Activated naive CD4-positive, alpha-beta T cell treated with anti-CD3 and anti-CD28 coated beads, Interleukin-2, amount 50 U/mL, for 16 hours (primary cell): ENCODE measurements around the gene ROR1.
A peak's percentile ranks its signal among the peaks of the same experiment; 100 is the strongest.
"Not testable (repeated sequence)": the region's sequence is repeated elsewhere in the genome, so short reads cannot be mapped to it uniquely, and the experiment has no call there.

Experiments used
- DNase-seq: peaks from one replicate; pipeline ENCODE4 v3.0.0-alpha.2; 2020

The ROR1 gene

GRCh38 chr1:63770381-63770780 lies 3.4 kb upstream of the ROR1 start:
- no peak for DNase-seq

GRCh38 chr1:63772201-63772600 lies 1.6 kb upstream of the ROR1 start:
- DNase-seq = no peak

- DNase-seq = no peak
Observed at GRCh38 chr1:63772876-63773275, 941 bp upstream of the ROR1 start.

GRCh38 chr1:63773496-63773814 lies 362 bp upstream of the ROR1 start:
- no peak for DNase-seq

- peak; percentile 14 for DNase-seq
Observed at GRCh38 chr1:63774617-63775417, 1.0 kb downstream of the ROR1 start.

GRCh38 chr1:63775418-63776127 lies 1.8 kb downstream of the ROR1 start:
- DNase-seq = no peak

GRCh38 chr1:63777286-63777685 lies 3.5 kb downstream of the ROR1 start:
- DNase-seq = no peak

- DNase-seq = no peak
Observed at GRCh38 chr1:63777965-63778880, 4.4 kb downstream of the ROR1 start.

GRCh38 chr1:63779338-63780211 lies 5.8 kb downstream of the ROR1 start:
- DNase-seq = no peak

GRCh38 chr1:63780565-63780964 lies 6.7 kb downstream of the ROR1 start:
- DNase-seq = no peak

- no peak for DNase-seq
Observed at GRCh38 chr1:63782982-63783381, 9.2 kb downstream of the ROR1 start.

- DNase-seq = no peak
Observed at GRCh38 chr1:63784083-63784482, 10.3 kb downstream of the ROR1 start.

- DNase-seq = no peak
Observed at GRCh38 chr1:63784489-63785390, 10.9 kb downstream of the ROR1 start.

GRCh38 chr1:63787270-63787669 lies 13.5 kb downstream of the ROR1 start:
- not testable (repeated sequence) for DNase-seq

GRCh38 chr1:63787875-63788274 lies 14.1 kb downstream of the ROR1 start:
- DNase-seq = no peak

- DNase-seq = no peak
Observed at GRCh38 chr1:63789856-63790605, 16.2 kb downstream of the ROR1 start.

GRCh38 chr1:63790989-63791388 lies 17.2 kb downstream of the ROR1 start:
- DNase-seq = no peak

- no peak for DNase-seq
Observed at GRCh38 chr1:63792152-63792551, 18.3 kb downstream of the ROR1 start.

GRCh38 chr1:63793741-63794240 lies 20.0 kb downstream of the ROR1 start:
- no peak for DNase-seq

GRCh38 chr1:63794354-63794753 lies 20.5 kb downstream of the ROR1 start:
- no peak for DNase-seq
